HG02840 (cell line): Measurements from ENCODE around the gene CTDNEP1.

Experiments used
- ATAC-seq: cut with Tn5 transposase; IDR thresholded peaks from one replicate; pipeline ENCODE4 v1.9.1; 2021; ENCODE audit warnings: mild to moderate bottlenecking, moderate library complexity, moderate number of reproducible peaks; ENCODE audit not compliant: unreplicated experiment, low FRiP score

The CTDNEP1 gene

GRCh38 chr17:7251661-7252175, at the start of gene CTDNEP1:
TSS of gene CTDNEP1 (minus strand) at chr17:7251734. CDS start at chr17:7251296, 438 bp downstream.
- peak; percentile 81 for ATAC-seq

- ATAC-seq: no peak
Observed at GRCh38 chr17:7296189-7296861, 44.8 kb upstream of the CTDNEP1 start.

DNA sequence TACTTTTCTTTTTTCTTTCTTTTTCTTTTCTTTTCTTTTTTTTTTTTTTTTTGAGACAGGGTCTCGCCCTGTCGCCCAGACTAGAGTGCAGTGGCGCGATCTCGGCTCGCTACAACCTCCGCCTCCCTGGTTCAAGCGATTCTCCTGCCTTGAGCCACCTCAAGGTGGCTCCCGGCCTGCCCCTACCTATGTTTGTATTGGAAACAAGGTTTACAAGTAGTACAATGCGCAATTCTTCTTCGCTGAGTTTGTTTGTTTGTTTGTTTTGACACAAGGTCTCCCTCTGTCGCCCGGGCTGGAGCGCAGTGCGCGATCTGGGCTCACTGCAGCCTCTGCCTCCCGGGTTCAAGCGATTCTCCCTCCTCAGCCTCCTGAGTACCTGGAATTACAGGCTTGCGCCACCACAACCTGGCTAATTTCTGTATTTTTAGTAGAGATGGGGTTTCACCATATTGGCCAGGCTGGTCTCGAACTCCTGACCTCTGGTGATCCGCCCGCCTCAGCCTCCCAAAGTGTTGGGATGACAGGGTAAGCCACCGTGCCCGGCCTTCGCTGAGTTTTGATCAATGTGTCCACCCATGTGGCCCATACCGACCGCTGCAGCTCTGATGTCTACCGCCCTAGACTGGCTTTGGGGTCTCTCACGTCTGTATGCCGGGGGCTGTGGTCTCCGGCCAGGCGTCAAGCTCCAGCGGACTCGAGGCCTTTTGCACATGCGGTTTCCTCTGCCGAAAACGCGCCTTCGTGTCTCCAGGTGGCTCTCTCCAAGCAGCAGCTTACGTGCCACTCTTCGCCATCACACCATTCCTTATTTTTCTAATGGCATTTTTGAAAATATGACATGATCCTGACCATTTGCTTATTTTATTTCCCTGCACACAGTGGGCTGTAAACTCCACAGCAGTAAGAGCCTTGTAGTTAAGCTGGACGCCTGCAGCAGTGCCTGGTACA, 44.0 kb upstream of the CTDNEP1 start:
- ATAC-seq: no peak

DNA sequence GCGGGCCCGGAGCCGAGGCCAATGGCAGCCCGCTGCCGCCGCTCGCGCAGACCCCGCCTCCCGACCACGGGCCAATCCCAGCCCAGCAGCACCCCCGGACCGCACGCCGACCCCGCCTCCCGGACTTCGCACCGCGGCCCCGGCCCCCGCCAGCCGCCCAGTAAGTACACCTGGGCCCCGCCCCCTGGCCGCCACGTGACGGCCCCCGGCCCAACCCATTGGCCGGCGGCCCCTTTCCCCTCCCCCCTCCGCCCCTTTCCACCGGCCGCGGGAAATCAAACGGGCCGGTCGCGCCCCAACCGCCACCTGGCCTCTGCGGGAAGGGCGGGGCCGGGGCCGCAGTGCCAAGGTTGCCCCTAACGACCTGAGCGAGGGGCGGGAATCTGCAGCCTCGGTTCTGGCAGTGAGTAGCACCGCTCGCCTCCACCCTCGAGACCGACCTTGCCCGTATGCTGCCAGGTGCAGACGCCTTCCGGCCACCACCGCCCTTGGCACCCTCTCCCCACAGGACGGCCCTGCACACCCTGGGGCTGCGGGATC, 43.1 kb upstream of the CTDNEP1 start, which contains the start of gene YBX2:
Gene YBX2, minus strand, starts transcription at position 26 of the 540 bp plus-strand sequence. CDS start 139 bp downstream, outside the sequence.
- no peak for ATAC-seq

GRCh38 chr17:7293816-7294613, 42.5 kb upstream of the CTDNEP1 start:
- ATAC-seq: no peak

GRCh38 chr17:7293159-7293558, 41.6 kb upstream of the CTDNEP1 start:
- ATAC-seq: no peak

GRCh38 chr17:7292729-7293128, 41.2 kb upstream of the CTDNEP1 start:
- no peak for ATAC-seq

DNA sequence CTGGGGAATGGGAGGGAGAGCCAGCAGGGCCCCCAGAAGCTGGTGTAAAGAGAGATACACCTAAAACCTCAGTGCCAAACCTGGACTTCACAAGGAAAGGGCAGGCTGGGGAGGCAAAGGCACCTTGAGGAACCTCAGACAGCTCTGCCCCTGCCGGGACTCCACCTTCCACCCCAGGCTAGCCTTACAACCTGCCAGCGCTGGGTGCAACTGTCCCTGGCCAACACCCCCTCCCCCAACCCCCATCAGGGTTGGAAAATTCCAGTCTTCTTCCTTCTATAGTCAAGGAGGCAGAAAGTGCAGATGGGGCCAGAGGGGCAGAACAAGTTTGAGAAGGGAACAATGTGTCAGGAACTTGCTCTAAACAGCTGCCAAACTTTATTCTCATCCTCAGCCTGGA, 40.7 kb upstream of the CTDNEP1 start:
- ATAC-seq: no peak

DNA sequence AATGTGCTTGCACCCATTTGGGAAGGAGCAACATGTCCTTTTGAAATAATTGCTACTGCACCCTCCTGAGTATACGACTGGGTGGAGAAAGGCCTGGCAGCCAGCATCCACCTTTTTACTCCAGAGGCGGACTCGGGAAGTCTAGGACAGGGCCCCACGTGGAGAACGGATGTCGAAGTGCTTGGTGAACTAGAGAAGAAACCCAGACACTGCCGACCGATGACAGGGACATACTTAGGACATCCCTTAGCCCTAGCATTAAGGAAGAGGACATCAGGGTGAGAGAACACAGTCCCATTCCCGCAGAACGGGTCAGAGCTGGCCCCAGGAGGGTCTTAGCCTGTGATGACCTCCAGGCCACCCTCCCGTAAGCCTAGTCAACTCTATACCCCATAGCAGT, 39.2 kb upstream of the CTDNEP1 start:
- ATAC-seq: no peak

DNA sequence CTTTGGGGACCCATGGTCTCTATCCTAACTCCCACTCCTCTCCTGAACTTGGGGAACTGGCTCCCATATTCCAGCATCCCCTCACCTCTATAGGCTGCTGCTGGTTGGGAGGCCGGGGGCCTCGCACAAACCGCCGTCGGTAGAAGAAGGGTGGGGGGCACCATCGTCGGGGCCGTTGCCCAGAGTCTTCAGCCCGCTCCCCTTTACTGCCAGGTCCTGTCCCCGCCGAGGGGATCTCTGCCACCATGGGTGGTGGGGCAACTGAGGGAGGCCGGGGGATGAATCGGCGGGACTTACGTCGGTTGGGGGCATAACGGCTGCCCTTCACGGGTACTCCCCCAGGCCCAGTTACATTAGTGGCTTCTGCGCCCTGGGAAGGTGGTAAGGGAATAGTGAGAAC, 38.6 kb upstream of the CTDNEP1 start:
- no peak for ATAC-seq

DNA sequence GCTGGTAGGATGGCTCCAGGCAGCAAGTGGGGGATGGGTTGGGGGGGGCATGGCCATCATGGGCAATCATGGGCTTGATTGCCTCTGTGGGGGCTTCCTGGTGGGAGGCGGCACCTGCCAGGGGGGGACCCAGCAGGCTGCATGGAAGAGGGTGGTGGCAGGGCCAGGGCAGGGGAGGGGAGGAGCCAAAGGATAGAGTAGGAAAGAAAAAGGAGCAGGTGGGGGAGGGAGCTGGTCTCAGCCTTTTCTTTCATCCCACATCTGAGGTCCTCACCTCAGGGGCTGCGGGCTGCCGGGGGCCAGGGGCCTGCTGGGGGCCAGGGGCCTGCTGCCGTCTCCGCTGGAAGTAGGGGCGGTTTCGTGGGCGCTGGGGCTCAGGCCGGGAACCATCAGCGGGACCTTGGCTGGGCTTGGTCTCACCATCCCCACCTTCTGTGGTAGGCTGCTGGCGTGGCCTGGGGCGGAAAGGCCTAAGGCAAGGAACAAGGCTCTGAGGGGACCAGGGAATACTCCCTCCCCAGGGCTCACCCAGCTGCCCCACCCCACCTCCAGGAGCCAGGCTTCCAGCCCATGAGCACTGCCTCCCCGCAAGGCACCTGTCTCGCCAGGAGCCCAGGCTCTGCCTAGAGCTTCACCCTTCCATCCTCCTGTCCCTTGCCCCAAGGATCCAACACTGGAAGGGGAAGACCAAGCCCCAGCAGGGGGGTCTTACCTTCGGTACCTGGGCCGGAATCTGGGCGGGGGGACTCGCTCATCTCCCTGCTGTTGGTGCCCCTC, 37.9 kb upstream of the CTDNEP1 start:
- ATAC-seq: no peak

DNA sequence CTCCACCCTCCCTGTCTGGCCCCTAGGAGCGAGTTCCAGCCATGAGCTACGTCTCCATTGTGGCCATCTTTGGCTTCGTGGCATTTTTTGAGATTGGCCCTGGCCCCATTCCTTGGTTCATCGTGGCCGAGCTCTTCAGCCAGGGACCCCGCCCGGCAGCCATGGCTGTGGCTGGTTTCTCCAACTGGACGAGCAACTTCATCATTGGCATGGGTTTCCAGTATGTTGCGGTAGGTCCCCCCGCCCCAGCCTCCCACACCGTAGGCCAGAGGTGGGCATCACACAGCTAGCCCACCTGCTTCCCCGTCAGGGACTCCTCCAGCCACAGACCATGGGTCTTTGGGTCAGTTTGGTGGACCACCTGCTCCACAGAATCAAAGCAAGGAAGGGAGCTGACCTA, 34.1 kb upstream of the CTDNEP1 start:
- no peak for ATAC-seq

DNA sequence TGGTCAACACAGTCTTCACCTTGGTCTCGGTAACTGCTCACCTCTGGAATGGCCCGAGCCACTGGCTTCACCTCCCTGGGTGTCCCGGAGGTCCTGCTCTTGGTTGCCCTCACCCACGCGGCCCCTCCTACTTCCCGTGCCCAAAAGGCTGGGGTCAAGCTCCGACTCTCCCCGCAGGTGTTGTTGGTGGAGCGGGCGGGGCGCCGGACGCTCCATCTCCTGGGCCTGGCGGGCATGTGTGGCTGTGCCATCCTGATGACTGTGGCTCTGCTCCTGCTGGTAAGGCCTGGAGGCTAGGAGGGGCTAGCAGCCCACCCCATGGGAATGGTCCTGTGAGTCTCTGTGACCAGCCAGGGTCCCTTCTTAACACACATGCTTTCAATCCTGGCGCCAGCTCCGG, 33.4 kb upstream of the CTDNEP1 start:
- ATAC-seq: no peak

DNA sequence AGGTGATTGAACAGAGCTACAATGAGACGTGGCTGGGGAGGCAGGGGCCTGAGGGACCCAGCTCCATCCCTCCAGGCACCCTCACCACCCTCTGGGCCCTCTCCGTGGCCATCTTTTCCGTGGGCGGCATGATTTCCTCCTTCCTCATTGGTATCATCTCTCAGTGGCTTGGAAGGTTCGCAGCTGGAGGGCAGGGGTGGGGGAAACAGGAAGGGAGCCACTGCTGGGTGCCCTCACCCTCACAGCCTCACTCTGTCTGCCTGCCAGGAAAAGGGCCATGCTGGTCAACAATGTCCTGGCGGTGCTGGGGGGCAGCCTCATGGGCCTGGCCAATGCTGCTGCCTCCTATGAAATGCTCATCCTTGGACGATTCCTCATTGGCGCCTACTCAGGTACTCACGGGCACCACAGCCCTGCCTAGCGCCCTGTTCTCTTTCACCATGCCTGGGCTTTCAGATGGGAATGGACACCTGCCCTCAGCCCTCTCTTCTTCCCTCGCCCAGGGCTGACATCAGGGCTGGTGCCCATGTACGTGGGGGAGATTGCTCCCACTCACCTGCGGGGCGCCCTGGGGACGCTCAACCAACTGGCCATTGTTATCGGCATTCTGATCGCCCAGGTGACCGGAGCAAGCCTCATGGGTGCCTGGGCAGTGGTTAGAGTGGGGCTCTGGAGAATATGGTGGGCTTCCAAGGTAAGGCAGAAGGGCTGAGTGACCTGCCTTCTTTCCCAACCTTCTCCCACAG, 32.1 kb upstream of the CTDNEP1 start:
- ATAC-seq: no peak

- ATAC-seq: no peak
Observed at GRCh38 chr17:7282752-7283321, 31.3 kb upstream of the CTDNEP1 start.

GRCh38 chr17:7281953-7282751, 30.6 kb upstream of the CTDNEP1 start:
- ATAC-seq: no peak

GRCh38 chr17:7281074-7281952, 29.8 kb upstream of the CTDNEP1 start, which contains the start of gene SLC2A4:
TSS of gene SLC2A4 (plus strand) at chr17:7281718. CDS start at chr17:7281935, 217 bp downstream.
- ATAC-seq: peak; percentile 50
